MM.1S (cell line): ENCODE measurements around the gene MBD2.
"Not testable (repeated sequence)": the region's sequence is repeated elsewhere in the genome, so short reads cannot be mapped to it uniquely, and the experiment has no call there.

ENCODE experiments used
- DNase-seq: peaks from one replicate; pipeline ENCODE4 v3.0.0-alpha.2; 2015
- H2AFZ ChIP-seq: fragments of 300-600 bp; sonication (generic); 2 replicates; pipeline ENCODE4 v1.6.0; 2016; ENCODE audit warnings: antibody characterized with exemption, low read length
- H3F3A ChIP-seq: fragments of 300-600 bp; sonication (generic); 2 replicates; pipeline ENCODE4 v1.6.1; 2016; ENCODE audit warnings: mild to moderate bottlenecking, antibody characterized with exemption, low read length, moderate library complexity, mixed read lengths; ENCODE audit not compliant: insufficient read depth
- H3K27ac ChIP-seq: fragments of 300-600 bp; sonication (generic); 2 replicates; pipeline ENCODE4 v1.5.1; 2016; ENCODE audit warnings: mild to moderate bottlenecking, low read length
- H3K27me3 ChIP-seq: fragments of 300-600 bp; sonication (generic); replicated peaks from 2 replicates; pipeline ENCODE4 v1.6.0; 2016; ENCODE audit warnings: low read length; ENCODE audit not compliant: insufficient read depth
- H3K36me3 ChIP-seq: fragments of 300-600 bp; sonication (generic); replicated peaks from 2 replicates; pipeline ENCODE4 v1.6.1; 2016; ENCODE audit warnings: mild to moderate bottlenecking, low read length, mixed read lengths; ENCODE audit not compliant: insufficient read depth
- H3K4me1 ChIP-seq: fragments of 300-600 bp; sonication (generic); 2 replicates; pipeline ENCODE4 v1.6.1; 2016; ENCODE audit warnings: low read length, mixed read lengths
- H3K4me2 ChIP-seq: fragments of 300-600 bp; sonication (generic); 2 replicates; pipeline ENCODE4 v1.6.0; 2016; ENCODE audit warnings: low read depth, low read length
- H3K4me3 ChIP-seq: fragments of 300-600 bp; sonication (generic); 2 replicates; pipeline ENCODE4 v1.5.1; 2016; ENCODE audit warnings: low read length, mixed read lengths
- H3K79me2 ChIP-seq: fragments of 300-600 bp; sonication (generic); 2 replicates; pipeline ENCODE4 v1.6.1; 2016; ENCODE audit warnings: mixed run types, low read length, mixed read lengths
- H3K9ac ChIP-seq: fragments of 300-600 bp; sonication (generic); 2 replicates; pipeline ENCODE4 v1.6.1; 2016; ENCODE audit warnings: low read length, mixed read lengths
- H3K9me2 ChIP-seq: fragments of 300-600 bp; sonication (generic); replicated peaks from 2 replicates; pipeline ENCODE4 v1.6.1; 2016; ENCODE audit warnings: mild to moderate bottlenecking, low read length, mixed read lengths; ENCODE audit not compliant: insufficient read depth
- H3K9me3 ChIP-seq: fragments of 300-600 bp; sonication (generic); replicated peaks from 2 replicates; pipeline ENCODE4 v1.6.1; 2016; ENCODE audit warnings: mild to moderate bottlenecking, low read length, mixed read lengths; ENCODE audit not compliant: insufficient read depth
- H4K20me1 ChIP-seq: fragments of 300-600 bp; sonication (generic); 2 replicates; pipeline ENCODE4 v1.6.1; 2016; ENCODE audit warnings: mild to moderate bottlenecking, low read length, moderate library complexity, mixed read lengths; ENCODE audit not compliant: insufficient read depth
- EZH2 ChIP-seq: fragments of 300-600 bp; sonication (generic); optimal IDR thresholded peaks from 2 replicates; pipeline ENCODE3; 2017; ENCODE audit warnings: low read depth, mild to moderate bottlenecking, antibody characterized with exemption, low read length, mixed read lengths
- EZH2phosphoT487 ChIP-seq: fragments of 300-600 bp; sonication (generic); IDR thresholded peaks from 2 replicates; pipeline ENCODE4 v1.6.1; 2018; ENCODE audit warnings: antibody characterized with exemption, low read length
- TF ChIP-seq, protein P1 (sequence below): fragments of 300-600 bp; sonication (generic); IDR thresholded peaks from 2 replicates; pipeline ENCODE4 v1.5.1; 2016; ENCODE audit warnings: antibody characterized with exemption, low read length, mixed read lengths

MBD2 gene

GRCh38 chr18:54206447-54206846, 18.0 kb downstream of the MBD2 start:
- Histone ChIP-seq H2AFZ (no peak overlapping the region), H3K9me2 (no peaks in the 10 kb centered on the region), H3K27ac (no peak overlapping the region), H3K4me1 (peaks cover 35% of the 10 kb centered on the region), H3K9me3 (no peaks in the 10 kb centered on the region), H3K27me3 (no peaks in the 10 kb centered on the region), H3K9ac (no peak overlapping the region), H3K79me2 (peaks cover 86% of the 10 kb centered on the region), H3F3A (peaks cover 29% of the 10 kb centered on the region), H4K20me1 (no peaks in the 10 kb centered on the region), H3K4me2 (no peak overlapping the region), H3K4me3 (no peak overlapping the region), H3K36me3 (peaks cover 13% of the 10 kb centered on the region; the same call in 1 of the 2 replicates)
- DNase-seq, result no peak
- TF ChIP-seq, protein P1, sequence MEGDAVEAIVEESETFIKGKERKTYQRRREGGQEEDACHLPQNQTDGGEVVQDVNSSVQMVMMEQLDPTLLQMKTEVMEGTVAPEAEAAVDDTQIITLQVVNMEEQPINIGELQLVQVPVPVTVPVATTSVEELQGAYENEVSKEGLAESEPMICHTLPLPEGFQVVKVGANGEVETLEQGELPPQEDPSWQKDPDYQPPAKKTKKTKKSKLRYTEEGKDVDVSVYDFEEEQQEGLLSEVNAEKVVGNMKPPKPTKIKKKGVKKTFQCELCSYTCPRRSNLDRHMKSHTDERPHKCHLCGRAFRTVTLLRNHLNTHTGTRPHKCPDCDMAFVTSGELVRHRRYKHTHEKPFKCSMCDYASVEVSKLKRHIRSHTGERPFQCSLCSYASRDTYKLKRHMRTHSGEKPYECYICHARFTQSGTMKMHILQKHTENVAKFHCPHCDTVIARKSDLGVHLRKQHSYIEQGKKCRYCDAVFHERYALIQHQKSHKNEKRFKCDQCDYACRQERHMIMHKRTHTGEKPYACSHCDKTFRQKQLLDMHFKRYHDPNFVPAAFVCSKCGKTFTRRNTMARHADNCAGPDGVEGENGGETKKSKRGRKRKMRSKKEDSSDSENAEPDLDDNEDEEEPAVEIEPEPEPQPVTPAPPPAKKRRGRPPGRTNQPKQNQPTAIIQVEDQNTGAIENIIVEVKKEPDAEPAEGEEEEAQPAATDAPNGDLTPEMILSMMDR, result no peak
- TF ChIP-seq EZH2 (no peak), EZH2phosphoT487 (no peak)

DNA sequence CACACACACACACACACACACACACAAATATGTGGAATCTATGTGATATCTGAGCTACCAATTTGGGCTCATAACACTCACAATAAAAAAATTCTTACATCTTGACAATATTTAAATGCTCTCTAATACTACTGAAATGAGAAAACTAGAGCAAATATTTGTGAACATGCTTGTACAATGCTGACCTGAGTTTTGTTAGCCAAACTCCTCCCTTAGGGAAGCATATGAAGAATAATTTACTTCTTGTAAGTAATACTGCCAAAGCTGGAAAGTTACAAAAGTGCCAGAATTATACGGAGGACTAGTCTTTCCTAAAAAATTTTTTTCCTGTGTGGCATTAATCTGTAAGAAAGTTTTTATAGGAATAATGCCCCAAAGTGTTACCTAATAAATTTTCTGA, 18.5 kb downstream of the MBD2 start:
- peaks cover 24% of the 10 kb centered on the region for H3F3A ChIP-seq
- peaks cover 13% of the 10 kb centered on the region; the same call in 1 of the 2 replicates for H3K36me3 ChIP-seq
- H3K27me3 ChIP-seq, result no peaks in the 10 kb centered on the region
- no peaks in the 10 kb centered on the region for H4K20me1 ChIP-seq
- H3K79me2 ChIP-seq, result peaks cover 85% of the 10 kb centered on the region
- H3K27ac ChIP-seq, result no peak overlapping the region
- no peak overlapping the region for H3K9ac ChIP-seq
- H3K4me1 ChIP-seq, result peaks cover 31% of the 10 kb centered on the region
- no peaks in the 10 kb centered on the region for H3K9me3 ChIP-seq
- no peak for DNase-seq
- H3K4me3 ChIP-seq, result no peak overlapping the region
- H3K9me2 ChIP-seq, result no peaks in the 10 kb centered on the region
- no peak overlapping the region for H3K4me2 ChIP-seq
- H2AFZ ChIP-seq, result no peak overlapping the region
- no peak for TF ChIP-seq EZH2
- TF ChIP-seq, protein P1, result no peak
- TF ChIP-seq EZH2phosphoT487, result no peak

GRCh38 chr18:54205448-54205847, 19.0 kb downstream of the MBD2 start:
- not testable (repeated sequence) for H3K27me3 ChIP-seq, H3K4me3 ChIP-seq, H4K20me1 ChIP-seq, H3K9me3 ChIP-seq, H2AFZ ChIP-seq, DNase-seq, H3K4me2 ChIP-seq, H3K9ac ChIP-seq, H3K9me2 ChIP-seq, H3K27ac ChIP-seq
- H3K4me1 ChIP-seq, result peaks cover 29% of the 10 kb centered on the region
- H3K79me2 ChIP-seq, result peaks cover 86% of the 10 kb centered on the region
- H3K36me3 ChIP-seq, result peaks cover 13% of the 10 kb centered on the region; the same call in 1 of the 2 replicates
- peaks cover 21% of the 10 kb centered on the region for H3F3A ChIP-seq

- H3K4me3 ChIP-seq, result no peak overlapping the region
- no peak overlapping the region for H3K27ac ChIP-seq
- peaks cover 89% of the 10 kb centered on the region for H3K79me2 ChIP-seq
- no peak overlapping the region for H3K4me2 ChIP-seq
- no peaks in the 10 kb centered on the region for H3K27me3 ChIP-seq
- no peaks in the 10 kb centered on the region for H3K9me3 ChIP-seq
- DNase-seq, result no peak
- H3K9me2 ChIP-seq, result no peaks in the 10 kb centered on the region
- TF ChIP-seq EZH2, result no peak
- TF ChIP-seq EZH2phosphoT487, result no peak
- TF ChIP-seq, protein P1, result no peak
- peaks cover 27% of the 10 kb centered on the region for H3K4me1 ChIP-seq
- H3K36me3 ChIP-seq, result peaks cover 13% of the 10 kb centered on the region; the same call in 1 of the 2 replicates
- H4K20me1 ChIP-seq, result no peaks in the 10 kb centered on the region
- H3K9ac ChIP-seq, result no peak overlapping the region
- no peak overlapping the region for H2AFZ ChIP-seq
- H3F3A ChIP-seq, result peaks cover 15% of the 10 kb centered on the region
These were observed 19.6 kb downstream of the MBD2 start for GRCh38 chr18:54204883-54205282.
